ENCODE measurements around the gene TENT4A. TPM values are rescaled to one million over a fixed set of nuclear protein-coding genes. Genes with fewer than 3 reads are reported as not detected.

The TENT4A gene
- total RNA-seq, 1 experiment from 2014 or later: 29.2 TPM

DNA sequence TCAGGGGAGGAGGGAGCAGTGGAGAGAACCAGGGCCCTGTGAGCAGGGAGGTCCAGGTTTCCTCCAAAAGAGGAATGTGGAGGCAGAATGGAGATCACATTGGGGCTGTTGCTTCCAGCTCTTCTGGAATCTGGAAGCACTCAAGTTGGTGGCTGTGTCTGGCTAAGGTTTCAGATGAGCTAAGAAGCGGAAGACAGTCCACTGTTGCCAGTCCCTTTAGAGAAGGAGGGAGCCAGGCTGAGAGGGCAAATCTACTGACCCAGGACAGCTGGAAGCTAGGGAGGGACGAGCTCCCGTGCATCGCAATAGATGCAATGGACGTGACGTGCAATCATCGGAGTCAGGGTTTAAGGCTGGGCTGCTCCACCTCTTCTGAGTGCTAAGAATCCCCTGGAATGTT, 71.2 kb downstream of the TENT4A start:
- POLR2A ChIA-PET: interaction anchor here (0.6 kb wide), 1 partner anchor 997 kb away, joined by 3 read pairs; no protein-coding TSS in a partner anchor
- Mint-ChIP-seq H3K36me3 (no peaks in the 10 kb centered on the region), H3K4me3 (no peak overlapping the region), H3K4me1 (no peaks in the 10 kb centered on the region), H3K27ac (no peak overlapping the region), H3K27me3 (ENCODE audit: low read depth) (no peaks in the 10 kb centered on the region), H3K9me3 (peaks cover 18% of the 10 kb centered on the region)
- CTCF ChIA-PET: interaction anchor here (1.9 to 2.4 kb wide), 2 partner anchors 19 to 36 kb away, joined by 11 read pairs; no protein-coding TSS in a partner anchor
- ATAC-seq (no peak), DNase-seq (ENCODE audit: low spot score) (no peak)
- TF ChIP-seq IRF2 (CRISPR knock-in tag; IDR thresholded peaks at IDR 0.05; ENCODE audit: borderline replicate concordance, low read depth) (no peak), NFATC4 (CRISPR knock-in tag; IDR thresholded peaks at IDR 0.05) (no peak), ZNF423 (CRISPR knock-in tag; IDR thresholded peaks at IDR 0.05) (no peak), TEAD1 (CRISPR knock-in tag; IDR thresholded peaks at IDR 0.05) (no peak), NR2C2 (CRISPR knock-in tag; IDR thresholded peaks at IDR 0.05) (no peak), PRRX2 (CRISPR knock-in tag; IDR thresholded peaks at IDR 0.05) (no peak), MXD4 (CRISPR knock-in tag; IDR thresholded peaks at IDR 0.05; ENCODE audit: borderline replicate concordance) (no peak), JUN (CRISPR knock-in tag; IDR thresholded peaks at IDR 0.05) (no peak), ESRRA (CRISPR knock-in tag; IDR thresholded peaks at IDR 0.05; ENCODE audit: borderline replicate concordance) (no peak), ZBTB21 (CRISPR knock-in tag; IDR thresholded peaks at IDR 0.05; ENCODE audit: borderline replicate concordance) (no peak), JAZF1 (CRISPR knock-in tag; IDR thresholded peaks at IDR 0.05) (no peak), SP1 (CRISPR knock-in tag; conservative IDR thresholded peaks at IDR 0.05) (no peak)
- TF ChIP-seq, protein P1, sequence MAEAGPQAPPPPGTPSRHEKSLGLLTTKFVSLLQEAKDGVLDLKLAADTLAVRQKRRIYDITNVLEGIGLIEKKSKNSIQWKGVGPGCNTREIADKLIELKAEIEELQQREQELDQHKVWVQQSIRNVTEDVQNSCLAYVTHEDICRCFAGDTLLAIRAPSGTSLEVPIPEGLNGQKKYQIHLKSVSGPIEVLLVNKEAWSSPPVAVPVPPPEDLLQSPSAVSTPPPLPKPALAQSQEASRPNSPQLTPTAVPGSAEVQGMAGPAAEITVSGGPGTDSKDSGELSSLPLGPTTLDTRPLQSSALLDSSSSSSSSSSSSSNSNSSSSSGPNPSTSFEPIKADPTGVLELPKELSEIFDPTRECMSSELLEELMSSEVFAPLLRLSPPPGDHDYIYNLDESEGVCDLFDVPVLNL (CRISPR knock-in tag; IDR thresholded peaks at IDR 0.05; ENCODE audit: borderline replicate concordance, low read depth): no peak
- TF ChIP-seq, protein P2, sequence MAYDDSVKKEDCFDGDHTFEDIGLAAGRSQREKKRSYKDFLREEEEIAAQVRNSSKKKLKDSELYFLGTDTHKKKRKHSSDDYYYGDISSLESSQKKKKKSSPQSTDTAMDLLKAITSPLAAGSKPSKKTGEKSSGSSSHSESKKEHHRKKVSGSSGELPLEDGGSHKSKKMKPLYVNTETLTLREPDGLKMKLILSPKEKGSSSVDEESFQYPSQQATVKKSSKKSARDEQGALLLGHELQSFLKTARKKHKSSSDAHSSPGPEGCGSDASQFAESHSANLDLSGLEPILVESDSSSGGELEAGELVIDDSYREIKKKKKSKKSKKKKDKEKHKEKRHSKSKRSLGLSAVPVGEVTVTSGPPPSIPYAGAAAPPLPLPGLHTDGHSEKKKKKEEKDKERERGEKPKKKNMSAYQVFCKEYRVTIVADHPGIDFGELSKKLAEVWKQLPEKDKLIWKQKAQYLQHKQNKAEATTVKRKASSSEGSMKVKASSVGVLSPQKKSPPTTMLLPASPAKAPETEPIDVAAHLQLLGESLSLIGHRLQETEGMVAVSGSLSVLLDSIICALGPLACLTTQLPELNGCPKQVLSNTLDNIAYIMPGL (CRISPR knock-in tag; IDR thresholded peaks at IDR 0.05): no peak
- TF ChIP-seq, protein P3, sequence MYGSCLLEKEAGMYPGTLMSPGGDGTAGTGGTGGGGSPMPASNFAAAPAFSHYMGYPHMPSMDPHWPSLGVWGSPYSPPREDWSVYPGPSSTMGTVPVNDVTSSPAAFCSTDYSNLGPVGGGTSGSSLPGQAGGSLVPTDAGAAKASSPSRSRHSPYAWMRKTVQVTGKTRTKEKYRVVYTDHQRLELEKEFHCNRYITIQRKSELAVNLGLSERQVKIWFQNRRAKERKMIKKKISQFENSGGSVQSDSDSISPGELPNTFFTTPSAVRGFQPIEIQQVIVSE (CRISPR knock-in tag; IDR thresholded peaks at IDR 0.05; ENCODE audit: borderline replicate concordance): no peak
- TF ChIP-seq, protein P4, sequence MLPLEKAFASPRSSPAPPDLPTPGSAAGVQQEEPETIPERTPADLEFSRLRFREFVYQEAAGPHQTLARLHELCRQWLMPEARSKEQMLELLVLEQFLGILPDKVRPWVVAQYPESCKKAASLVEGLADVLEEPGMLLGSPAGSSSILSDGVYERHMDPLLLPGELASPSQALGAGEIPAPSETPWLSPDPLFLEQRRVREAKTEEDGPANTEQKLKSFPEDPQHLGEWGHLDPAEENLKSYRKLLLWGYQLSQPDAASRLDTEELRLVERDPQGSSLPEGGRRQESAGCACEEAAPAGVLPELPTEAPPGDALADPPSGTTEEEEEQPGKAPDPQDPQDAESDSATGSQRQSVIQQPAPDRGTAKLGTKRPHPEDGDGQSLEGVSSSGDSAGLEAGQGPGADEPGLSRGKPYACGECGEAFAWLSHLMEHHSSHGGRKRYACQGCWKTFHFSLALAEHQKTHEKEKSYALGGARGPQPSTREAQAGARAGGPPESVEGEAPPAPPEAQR (CRISPR knock-in tag; IDR thresholded peaks at IDR 0.05): no peak

DNA sequence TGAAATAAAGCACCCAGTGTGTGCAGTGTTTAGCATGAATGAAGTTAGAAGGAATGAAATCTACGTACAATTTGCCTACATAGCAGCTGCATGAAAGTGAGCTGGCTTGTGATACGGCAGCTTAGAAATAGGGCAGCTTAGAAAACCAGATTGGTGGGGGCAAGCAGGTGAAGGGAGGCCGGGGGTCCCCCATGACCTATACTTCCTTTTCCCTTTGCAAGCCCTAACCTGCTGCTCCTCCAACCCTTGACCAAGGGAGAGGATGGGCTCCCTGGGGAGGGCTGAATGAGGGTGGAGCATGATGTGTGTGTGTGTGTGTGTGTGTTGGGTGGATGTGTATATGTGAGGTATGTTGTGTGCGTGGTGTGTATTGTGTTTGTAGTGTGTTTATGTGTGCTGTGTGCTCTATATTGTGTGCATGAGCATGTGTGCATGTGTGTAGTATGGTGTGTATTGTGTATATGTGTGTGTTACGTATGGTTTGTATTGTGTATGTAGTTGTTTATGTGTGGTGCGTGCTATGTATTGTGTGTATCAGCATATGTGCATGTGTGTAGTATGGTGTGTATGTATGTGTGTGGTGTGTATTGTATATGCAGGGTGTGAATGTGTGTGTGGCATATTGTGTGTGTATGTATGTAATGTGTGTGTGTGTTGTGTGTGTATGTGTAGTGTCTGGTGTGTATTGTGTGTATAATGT, 72.1 kb downstream of the TENT4A start:
- H3K27me3 Mint-ChIP-seq (ENCODE audit: low read depth): no peaks in the 10 kb centered on the region
- TF ChIP-seq, protein P3 (CRISPR knock-in tag; IDR thresholded peaks at IDR 0.05; ENCODE audit: borderline replicate concordance): no peak
- TF ChIP-seq NR1H2 (CRISPR knock-in tag; IDR thresholded peaks at IDR 0.05) (no peak), FOXK1 (CRISPR knock-in tag; IDR thresholded peaks at IDR 0.05) (no peak), PRRX2 (CRISPR knock-in tag; IDR thresholded peaks at IDR 0.05) (no peak), ETV6 (CRISPR knock-in tag; IDR thresholded peaks at IDR 0.05) (no peak), TCF7 (CRISPR knock-in tag; IDR thresholded peaks at IDR 0.05; ENCODE audit: low read depth) (no peak), JAZF1 (CRISPR knock-in tag; IDR thresholded peaks at IDR 0.05) (no peak), ZNF416 (CRISPR knock-in tag; IDR thresholded peaks at IDR 0.05) (no peak)
- TF ChIP-seq, protein P2 (CRISPR knock-in tag; IDR thresholded peaks at IDR 0.05): no peak
- TF ChIP-seq, protein P5, sequence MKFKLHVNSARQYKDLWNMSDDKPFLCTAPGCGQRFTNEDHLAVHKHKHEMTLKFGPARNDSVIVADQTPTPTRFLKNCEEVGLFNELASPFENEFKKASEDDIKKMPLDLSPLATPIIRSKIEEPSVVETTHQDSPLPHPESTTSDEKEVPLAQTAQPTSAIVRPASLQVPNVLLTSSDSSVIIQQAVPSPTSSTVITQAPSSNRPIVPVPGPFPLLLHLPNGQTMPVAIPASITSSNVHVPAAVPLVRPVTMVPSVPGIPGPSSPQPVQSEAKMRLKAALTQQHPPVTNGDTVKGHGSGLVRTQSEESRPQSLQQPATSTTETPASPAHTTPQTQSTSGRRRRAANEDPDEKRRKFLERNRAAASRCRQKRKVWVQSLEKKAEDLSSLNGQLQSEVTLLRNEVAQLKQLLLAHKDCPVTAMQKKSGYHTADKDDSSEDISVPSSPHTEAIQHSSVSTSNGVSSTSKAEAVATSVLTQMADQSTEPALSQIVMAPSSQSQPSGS (CRISPR knock-in tag; IDR thresholded peaks at IDR 0.05; ENCODE audit: borderline replicate concordance, low read depth): no peak
- TF ChIP-seq, protein P6, sequence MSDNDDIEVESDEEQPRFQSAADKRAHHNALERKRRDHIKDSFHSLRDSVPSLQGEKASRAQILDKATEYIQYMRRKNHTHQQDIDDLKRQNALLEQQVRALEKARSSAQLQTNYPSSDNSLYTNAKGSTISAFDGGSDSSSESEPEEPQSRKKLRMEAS (CRISPR knock-in tag; IDR thresholded peaks at IDR 0.05): no peak
- TF ChIP-seq, protein P7, sequence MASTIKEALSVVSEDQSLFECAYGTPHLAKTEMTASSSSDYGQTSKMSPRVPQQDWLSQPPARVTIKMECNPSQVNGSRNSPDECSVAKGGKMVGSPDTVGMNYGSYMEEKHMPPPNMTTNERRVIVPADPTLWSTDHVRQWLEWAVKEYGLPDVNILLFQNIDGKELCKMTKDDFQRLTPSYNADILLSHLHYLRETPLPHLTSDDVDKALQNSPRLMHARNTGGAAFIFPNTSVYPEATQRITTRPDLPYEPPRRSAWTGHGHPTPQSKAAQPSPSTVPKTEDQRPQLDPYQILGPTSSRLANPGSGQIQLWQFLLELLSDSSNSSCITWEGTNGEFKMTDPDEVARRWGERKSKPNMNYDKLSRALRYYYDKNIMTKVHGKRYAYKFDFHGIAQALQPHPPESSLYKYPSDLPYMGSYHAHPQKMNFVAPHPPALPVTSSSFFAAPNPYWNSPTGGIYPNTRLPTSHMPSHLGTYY (CRISPR knock-in tag; IDR thresholded peaks at IDR 0.05): no peak

More for the DNA sequence above, 72.1 kb downstream of the TENT4A start:
- Mint-ChIP-seq H3K4me1 (no peaks in the 10 kb centered on the region), H3K9me3 (peaks cover 15% of the 10 kb centered on the region), H3K36me3 (no peaks in the 10 kb centered on the region), H3K27ac (no peak overlapping the region), H3K4me3 (no peak overlapping the region)
- POLR2A ChIA-PET: no interaction called here
- DNase-seq (ENCODE audit: low spot score) (no peak), ATAC-seq (no peak)
- CTCF ChIA-PET: interaction anchor here (1.9 to 2.4 kb wide), 2 partner anchors 20 to 35 kb away, joined by 11 read pairs; no protein-coding TSS in a partner anchor

Measured in WTC11 (cell line).